Measurements from ENCODE around the gene RAB3A. TPM values are rescaled to one million over a fixed set of nuclear protein-coding genes. Genes with fewer than 3 reads are reported as not detected.

The RAB3A gene
- total and polyA plus RNA-seq, 9 of the 15 experiments (the other 6 are each of a cell fraction or from before 2014, with no cell fraction given), result 0.17 to 5.1 (median 0.90) TPM; not detected in 1

- 15% methylated on average over 19 of the region's 23 CpGs for WGBS (ENCODE audit: insufficient coverage, low coverage, missing lambda C conversion rate)
- DNase-seq (ENCODE audit: extremely low read depth in 1 of 4, low spot score in 3 of 4), result peak; percentile 77 to 84 (median 79)
- H4K20me1 ChIP-seq (replicated peaks; ENCODE audit: control insufficient read depth, insufficient read depth, low read length), result no peaks in the 10 kb centered on the region
- ChIA-PET POLR2A (interaction anchor here (0.5 to 1.8 kb wide), 6 partner anchors 8 to 247 kb away, joined by 3 to 6 read pairs (median 3); no protein-coding TSS in a partner anchor), CTCF (ENCODE audit: low intra/inter-chr PET ratio) (interaction anchor here (0.7 to 3.0 kb wide), 8 partner anchors 12 to 245 kb away, joined by 3 to 55 read pairs (median 5); partner anchors contain the start of genes ARRDC2 and RAB3A)
- H2AFZ ChIP-seq (ENCODE audit: low read depth, low read length), result peak overlapping the region; percentile 71; the same call in 1 of the 2 replicates
- H3K4me3 ChIP-seq, result no peak overlapping the region
- H3K4me1 ChIP-seq (replicated peaks in 1 of 2; ENCODE audit: control insufficient read depth in 2 of 2, insufficient read depth in 2 of 2, low read length in 2 of 2), result peaks cover 5 to 24% of the 10 kb centered on the region in 2 experiments; a peak in 3 of 5 replicates
- ATAC-seq, result peak; percentile 86
- in situ Hi-C loops (cut with MboI), result loop anchor here (5.0 kb wide), 1 partner anchor 44 kb away; no protein-coding TSS in a partner anchor
- H3K9me1 ChIP-seq (ENCODE audit: control insufficient read depth, insufficient read depth, low read length), result peaks cover 3% of the 10 kb centered on the region
- no peak overlapping the region for H3K27ac ChIP-seq (ENCODE audit: extremely low read depth, low read depth, low read length)
- peaks cover 4 to 6% of the 10 kb centered on the region in 2 experiments; a peak in 2 of 5 replicates for H3K27me3 ChIP-seq (ENCODE audit: control insufficient read depth in 2 of 2, insufficient read depth in 2 of 2, low read length in 2 of 2)
- no peaks in the 10 kb centered on the region for H3K79me2 ChIP-seq (ENCODE audit: control insufficient read depth, insufficient read depth, low read length)
- BruUV-seq (replicated peaks), result no TSS peak
- intact Hi-C loops (cut with micrococcal nuclease), result loop anchor here (1.0 to 5.0 kb wide), 3 partner anchors 43 to 189 kb away; no protein-coding TSS in a partner anchor
- no peaks in the 10 kb centered on the region for H3K36me3 ChIP-seq (ENCODE audit: control insufficient read depth, insufficient read depth, low read length)
- peak overlapping the region; percentile 54 for H3K4me2 ChIP-seq (ENCODE audit: insufficient read depth, low read length)
- no peaks in the 10 kb centered on the region for H3K9me3 ChIP-seq (replicated peaks; ENCODE audit: control insufficient read depth, insufficient read depth, low read depth, low read length)
- FAIRE-seq, result peak; percentile 95
- H3K9ac ChIP-seq (ENCODE audit: insufficient read depth in 1 of 2, low read depth in 2 of 2, low read length in 2 of 2), result no peak overlapping the region
- TF ChIP-seq MAZ (CRISPR knock-in tag; conservative IDR thresholded peaks at IDR 0.05 in 1 of 2, IDR thresholded peaks at IDR 0.05 in 1 of 2), result peak; percentile 38 to 50; a peak in 3 of 4 replicates
- peak; percentile 14; the same call in 1 of the 2 replicates for TF ChIP-seq TOE1 (IDR thresholded peaks at IDR 0.05; ENCODE audit: borderline replicate concordance)
- no peak for TF ChIP-seq TOE1 (CRISPR knock-in tag; IDR thresholded peaks at IDR 0.05; ENCODE audit: borderline replicate concordance, low read depth)
- peak; percentile 56; the same call in 1 of the 2 replicates for TF ChIP-seq XRCC5 (IDR thresholded peaks at IDR 0.05; ENCODE audit: low read depth, low read length)
- TF ChIP-seq SMC3 (conservative IDR thresholded peaks at IDR 0.05; ENCODE audit: insufficient read depth, low read depth, low read length), result peak; percentile 99
- TF ChIP-seq RAD21 (CRISPR knock-in tag; conservative IDR thresholded peaks at IDR 0.05 in 1 of 2, IDR thresholded peaks at IDR 0.05 in 1 of 2), result peak; percentile 95 to 99
- 0 out of 2 replicates have a peak, but pooled peaks have one; percentile 36 for TF ChIP-seq TFAP4 (CRISPR knock-in tag; IDR thresholded peaks at IDR 0.05; ENCODE audit: borderline replicate concordance)
- peak; percentile 99 for TF ChIP-seq ZKSCAN8 (CRISPR knock-in tag; IDR thresholded peaks at IDR 0.05)
- TF ChIP-seq CBX1 (IDR thresholded peaks at IDR 0.05; ENCODE audit: low read depth), result no peak
- TF ChIP-seq MYC (IDR thresholded peaks at IDR 0.05; ENCODE audit: low read depth, low read length), result peak; percentile 44; the same call in 1 of the 2 replicates
- TF ChIP-seq MYC (CRISPR knock-in tag; IDR thresholded peaks at IDR 0.05; ENCODE audit: borderline replicate concordance, low read depth), result no peak
- TF ChIP-seq ZFP30 (CRISPR knock-in tag; IDR thresholded peaks at IDR 0.05; ENCODE audit: borderline replicate concordance), result no peak
- TF ChIP-seq CTCF (IDR thresholded peaks at IDR 0.05 in 2 of 3, conservative IDR thresholded peaks at IDR 0.05 in 1 of 3; ENCODE audit: insufficient read depth in 2 of 3, low read depth in 1 of 3, low read length in 3 of 3), result peak; percentile 89 to 95 (median 94)
- TF ChIP-seq VEZF1 (CRISPR knock-in tag; IDR thresholded peaks at IDR 0.05), result peak; percentile 70
These were observed 47.9 kb upstream of the RAB3A start for GRCh38 chr19:18251587-18252369.
